Medulla oblongata (tissue), 1 donor: Measurements from ENCODE around the gene IL1RL2.
A peak's percentile ranks its signal among the peaks of the same experiment; 100 is the strongest.

ENCODE experiments used
- DNase-seq: peaks from one replicate; pipeline ENCODE4 v3.0.0-alpha.2; 2015; ENCODE audit errors: extremely low spot score

IL1RL2 gene

DNA sequence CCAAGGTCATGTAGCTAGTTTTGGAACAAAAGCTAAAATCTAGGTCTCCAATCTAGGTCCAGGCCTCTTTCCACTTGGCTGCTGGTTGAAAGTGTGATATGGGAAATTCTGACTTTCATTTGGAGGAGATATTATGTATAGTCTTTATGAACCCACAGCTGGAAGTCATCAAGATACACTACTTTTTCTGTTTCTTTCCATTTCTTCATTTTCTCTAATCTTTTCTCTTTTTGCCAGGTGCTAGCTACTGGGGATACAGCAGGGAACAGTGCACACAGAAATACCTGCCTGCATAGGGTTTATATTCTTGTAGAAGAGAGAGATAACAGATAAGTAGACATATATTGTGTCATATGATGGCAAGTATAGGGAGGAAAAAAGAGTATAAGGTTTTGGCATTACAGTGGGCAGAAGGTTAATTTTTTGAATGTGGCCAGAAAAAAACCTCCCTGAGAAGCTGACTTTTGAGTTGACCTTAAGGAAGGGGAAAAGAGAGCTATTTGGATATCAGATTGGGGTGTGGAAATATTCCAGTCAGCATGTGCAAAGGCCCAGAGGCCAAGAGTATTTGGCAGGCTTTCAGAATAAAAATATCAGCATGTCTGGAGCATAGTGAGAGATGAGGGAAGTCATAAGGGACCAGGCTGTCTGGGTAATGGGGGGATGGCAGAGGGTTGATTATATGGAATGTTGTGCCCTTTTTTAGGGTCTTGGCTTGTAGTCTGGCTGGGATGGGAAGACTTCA lies 28.6 kb upstream of the IL1RL2 start:
- DNase-seq = no peak

DNA sequence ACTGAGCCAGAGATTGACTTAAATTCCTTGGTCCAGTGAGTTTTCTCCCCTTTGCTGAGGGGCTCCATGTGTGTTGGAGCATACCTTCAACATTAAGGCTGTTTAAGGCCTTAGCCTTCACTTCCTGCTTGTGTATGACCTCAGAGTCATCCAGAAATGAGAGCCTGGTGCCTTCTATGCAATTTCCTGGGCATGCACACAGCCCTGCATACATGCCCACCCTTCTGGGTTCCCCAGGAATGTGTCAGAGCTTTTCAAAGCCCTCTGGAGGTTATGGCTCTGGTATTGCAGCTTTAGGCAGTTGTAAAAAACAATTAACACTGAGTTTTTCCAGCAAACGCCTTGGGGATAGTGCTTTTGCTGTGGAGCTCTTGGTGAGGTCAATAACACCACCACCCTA lies 27.5 kb upstream of the IL1RL2 start:
- no peak for DNase-seq

DNA sequence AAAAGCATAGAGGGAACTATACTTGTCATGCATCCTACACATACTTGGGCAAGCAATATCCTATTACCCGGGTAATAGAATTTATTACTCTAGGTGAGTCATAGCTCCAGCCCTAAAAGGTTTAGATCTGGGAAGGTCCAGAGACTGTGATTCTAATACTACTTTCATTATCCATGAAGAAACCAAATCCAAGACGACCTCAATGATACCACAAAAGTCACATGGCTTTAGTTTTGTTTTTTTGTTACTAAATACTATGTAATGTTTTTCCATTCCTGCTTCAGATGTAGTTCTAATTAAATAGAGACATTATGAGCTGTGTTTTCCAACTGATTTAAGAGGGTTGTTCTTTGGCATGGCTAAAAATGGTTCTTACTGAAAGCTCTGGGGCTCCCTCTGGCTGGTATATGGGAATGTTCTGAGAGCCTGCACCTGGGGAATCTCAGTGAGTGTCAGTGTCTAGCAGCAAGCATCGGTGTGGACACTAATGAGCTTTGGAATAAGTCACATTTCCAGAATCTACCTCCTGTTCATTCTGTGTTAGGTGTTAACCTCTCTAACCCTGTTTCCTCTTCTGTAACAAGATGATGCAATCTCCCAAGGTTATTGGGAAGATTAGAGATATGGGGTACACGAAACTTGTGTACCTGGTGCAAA lies 20.5 kb upstream of the IL1RL2 start:
- DNase-seq = peak; percentile 57

DNA sequence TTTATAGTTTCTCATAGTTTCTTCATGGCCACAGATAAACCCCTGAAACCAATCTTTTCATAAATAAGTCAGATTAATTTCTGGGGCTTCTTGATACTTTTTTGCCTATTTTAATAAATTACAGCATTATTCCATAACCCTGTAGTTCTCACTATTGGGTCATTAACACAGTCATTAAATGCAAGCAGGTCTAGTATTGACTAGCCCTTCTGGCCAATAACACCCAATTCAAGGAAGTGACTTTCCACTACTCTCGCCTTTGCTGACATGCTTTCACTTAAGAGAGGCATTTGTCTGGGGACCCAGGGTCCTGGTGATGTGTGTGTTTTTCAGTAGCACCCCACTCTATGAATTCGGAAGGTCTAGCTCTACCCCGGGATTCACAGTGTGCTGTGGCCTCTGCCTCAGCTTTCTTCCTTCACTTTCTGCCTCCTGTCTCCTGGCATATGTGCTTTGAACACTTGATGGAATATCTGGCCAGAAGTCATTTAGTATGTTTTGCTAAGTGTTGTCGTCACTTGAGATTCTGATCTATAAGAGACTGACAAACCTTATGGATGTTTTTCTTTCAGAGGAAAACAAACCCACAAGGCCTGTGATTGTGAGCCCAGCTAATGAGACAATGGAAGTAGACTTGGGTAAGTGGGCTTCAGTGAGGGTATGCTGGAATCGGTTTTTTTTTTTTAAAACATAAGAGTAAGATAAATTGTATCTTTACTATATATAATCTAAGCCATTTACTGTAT lies 18.6 kb upstream of the IL1RL2 start:
- no peak for DNase-seq

DNA sequence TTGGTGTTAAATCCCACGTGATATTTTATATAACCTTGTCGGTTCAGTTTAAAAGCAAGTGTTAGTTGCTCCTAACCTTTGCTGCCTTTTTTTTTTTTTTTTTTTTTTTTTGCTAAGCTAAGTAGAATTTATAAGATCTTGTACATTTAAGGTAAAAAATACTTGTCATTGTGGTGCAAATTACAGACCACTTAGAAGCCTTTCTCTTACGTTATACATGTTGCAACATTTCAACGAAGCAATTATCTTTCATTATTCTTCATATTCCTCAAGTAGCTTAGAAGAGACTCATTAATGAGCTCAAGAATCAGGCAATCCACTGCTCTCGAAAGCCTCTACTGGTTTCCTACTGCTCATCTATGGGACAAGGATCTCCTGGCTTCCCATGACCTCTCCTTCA lies 14.9 kb upstream of the IL1RL2 start:
- DNase-seq = no peak

DNA sequence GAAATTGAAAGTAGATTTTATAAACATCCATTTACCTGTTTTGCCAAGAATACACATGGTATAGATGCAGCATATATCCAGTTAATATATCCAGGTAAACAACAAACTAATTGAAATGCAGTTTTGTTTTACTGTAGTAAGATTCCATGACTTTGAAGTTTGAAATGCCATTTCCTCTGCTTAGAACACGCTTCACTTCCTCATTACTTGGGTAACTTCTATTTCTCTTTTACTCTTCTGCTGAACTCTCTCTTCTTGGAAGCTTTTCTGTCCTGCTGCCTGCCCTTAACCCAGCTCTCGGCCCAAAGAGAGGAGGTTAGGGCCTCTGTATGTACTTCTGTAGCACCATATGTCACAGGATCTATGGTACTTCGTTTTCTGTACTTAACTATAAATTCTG lies 14.1 kb upstream of the IL1RL2 start:
- DNase-seq = no peak

DNA sequence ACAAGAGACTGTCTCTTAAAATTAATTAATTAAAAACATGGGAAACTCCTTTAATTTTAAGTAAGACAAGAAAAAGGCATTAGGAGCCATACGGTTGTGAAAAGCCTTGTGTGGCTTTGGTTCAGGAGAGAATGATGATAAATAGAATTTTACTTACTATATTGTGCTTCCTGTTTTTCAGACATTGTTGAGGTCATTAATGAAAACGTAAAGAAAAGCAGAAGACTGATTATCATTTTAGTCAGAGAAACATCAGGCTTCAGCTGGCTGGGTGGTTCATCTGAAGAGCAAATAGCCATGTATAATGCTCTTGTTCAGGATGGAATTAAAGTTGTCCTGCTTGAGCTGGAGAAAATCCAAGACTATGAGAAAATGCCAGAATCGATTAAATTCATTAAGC lies 10.7 kb upstream of the IL1RL2 start:
- no peak for DNase-seq

DNA sequence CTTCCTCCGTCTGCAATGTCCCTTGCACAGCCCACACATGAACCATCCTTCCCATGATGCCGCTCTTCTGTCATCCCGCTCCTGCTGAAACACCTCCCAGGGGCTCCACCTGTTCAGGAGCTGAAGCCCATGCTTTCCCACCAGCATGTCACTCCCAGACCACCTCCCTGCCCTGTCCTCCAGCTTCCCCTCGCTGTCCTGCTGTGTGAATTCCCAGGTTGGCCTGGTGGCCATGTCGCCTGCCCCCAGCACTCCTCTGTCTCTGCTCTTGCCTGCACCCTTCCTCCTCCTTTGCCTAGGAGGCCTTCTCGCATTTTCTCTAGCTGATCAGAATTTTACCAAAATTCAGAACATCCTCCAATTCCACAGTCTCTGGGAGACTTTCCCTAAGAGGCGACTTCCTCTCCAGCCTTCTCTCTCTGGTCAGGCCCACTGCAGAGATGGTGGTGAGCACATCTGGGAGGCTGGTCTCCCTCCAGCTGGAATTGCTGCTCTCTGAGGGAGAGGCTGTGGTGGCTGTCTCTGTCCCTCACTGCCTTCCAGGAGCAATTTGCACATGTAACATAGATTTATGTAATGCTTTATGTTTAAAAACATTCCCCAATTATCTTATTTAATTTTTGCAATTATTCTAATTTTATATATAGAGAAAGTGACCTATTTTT lies 8.9 kb upstream of the IL1RL2 start:
- DNase-seq = no peak

DNA sequence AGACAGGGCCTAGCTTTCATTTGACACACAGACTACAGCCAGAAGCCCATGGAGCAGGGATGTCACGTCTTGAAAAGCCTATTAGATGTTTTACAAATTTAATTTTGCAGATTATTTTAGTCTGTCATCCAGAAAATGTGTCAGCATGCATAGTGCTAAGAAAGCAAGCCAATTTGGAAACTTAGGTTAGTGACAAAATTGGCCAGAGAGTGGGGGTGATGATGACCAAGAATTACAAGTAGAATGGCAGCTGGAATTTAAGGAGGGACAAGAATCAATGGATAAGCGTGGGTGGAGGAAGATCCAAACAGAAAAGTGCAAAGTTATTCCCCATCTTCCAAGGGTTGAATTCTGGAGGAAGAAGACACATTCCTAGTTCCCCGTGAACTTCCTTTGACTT lies 7.8 kb upstream of the IL1RL2 start:
- no peak for DNase-seq

DNA sequence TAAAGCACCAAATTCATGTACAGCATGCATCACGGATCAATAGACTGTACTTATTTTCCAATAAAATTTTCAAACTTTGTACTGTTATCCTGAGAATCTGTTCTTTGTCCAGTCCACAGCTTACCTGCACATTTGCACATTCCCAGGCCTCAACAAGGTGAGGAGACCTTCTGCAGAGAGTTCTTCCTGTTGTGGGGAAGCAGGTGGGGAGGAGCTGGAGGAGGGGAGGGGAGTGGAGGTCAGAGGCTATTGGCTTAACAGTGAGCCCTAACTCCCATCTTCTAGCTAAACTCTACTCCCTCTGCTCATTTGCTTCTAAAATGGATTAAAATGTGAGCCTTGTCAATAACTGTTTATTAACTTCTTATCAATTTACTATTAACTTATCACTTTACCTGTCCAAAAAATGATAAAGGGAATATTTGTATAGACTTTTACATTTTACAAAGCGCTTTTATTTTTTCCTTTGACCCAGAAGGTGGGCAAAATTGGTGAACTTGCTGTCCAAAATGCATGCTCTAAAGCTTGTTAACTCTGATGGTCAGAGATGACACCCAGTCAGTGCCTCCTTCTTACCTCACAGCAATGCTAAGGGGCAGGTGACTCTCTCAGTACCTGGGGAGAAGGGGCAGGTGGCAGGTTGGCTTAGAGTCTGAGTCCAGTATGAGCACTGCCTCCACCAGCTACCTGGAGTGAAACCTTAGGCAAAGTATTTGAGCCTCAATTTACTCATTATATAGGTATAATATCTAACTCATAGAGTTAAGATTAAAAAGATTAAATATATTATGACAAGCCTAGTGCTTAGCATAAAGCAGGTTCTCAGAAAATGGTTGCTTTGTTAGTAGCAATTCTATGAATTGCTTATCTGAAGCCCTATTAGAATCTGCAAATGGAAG lies 6.8 kb upstream of the IL1RL2 start:
- no peak for DNase-seq

DNA sequence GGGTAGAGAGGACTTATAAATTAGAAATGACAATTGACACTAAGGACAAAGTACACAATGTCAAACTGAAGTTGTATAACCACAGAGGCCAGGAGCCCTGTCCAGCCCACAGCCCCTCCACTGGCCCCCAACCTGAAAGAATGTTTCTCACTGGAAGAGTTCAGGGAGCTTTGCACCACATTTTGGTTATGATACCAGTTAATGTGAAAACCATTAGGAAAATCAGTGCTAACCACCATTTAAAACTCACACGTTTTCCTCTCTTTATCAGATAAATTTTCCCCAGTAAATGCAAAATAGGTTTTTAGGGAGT lies 6.2 kb upstream of the IL1RL2 start:
- no peak for DNase-seq

DNA sequence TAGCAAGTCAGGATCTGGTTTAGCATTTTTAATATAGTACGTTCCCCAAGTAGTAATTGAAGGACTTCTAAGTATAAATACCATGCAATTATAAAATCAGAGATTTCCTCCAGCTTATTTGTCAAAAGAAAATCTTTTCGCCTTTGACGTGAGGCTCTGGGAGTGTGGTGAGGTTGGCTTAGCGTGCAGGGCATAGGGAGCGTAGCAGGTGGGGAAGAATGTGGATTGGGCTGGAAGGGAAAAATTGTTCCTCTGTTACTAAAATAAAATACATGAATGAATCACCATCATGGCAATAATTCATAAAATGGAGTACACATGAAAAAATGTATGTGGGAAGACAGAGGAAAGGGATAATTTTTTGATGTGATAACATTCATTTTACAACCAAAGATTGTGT lies 5.4 kb upstream of the IL1RL2 start:
- no peak for DNase-seq

DNA sequence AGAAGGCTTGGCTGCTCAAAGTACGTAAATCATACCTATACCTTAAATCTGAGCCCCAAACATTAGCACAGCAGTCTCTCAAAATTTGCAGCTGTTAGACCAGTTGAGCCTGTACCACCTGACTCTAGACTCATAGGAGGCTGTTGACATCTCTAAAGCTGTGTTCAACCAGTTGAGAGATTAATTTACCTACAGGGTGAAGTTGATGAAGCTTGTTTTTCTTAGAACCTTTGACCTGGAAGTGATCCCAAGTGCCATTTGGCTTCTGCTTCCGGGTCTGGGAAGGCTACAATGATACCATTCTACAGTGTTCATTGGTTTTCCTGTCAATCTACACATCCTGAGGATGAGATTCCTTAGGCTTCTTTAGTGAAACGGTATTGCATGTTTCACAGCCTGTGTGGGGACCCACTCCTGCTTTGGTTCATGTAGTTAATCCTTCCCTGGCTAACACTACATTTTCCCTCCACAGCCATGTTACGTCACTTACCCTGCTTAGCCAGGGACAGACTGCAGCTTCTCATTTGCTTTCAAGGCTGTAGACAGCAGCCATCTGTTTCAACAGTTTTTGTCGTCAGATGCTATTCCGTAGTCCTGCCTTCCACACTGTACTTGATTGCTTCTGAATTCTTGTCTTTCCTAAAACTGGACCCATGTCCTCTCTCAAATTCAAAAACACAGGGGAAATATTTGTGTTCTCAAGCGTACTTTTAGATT lies 4.7 kb upstream of the IL1RL2 start:
- no peak for DNase-seq

DNA sequence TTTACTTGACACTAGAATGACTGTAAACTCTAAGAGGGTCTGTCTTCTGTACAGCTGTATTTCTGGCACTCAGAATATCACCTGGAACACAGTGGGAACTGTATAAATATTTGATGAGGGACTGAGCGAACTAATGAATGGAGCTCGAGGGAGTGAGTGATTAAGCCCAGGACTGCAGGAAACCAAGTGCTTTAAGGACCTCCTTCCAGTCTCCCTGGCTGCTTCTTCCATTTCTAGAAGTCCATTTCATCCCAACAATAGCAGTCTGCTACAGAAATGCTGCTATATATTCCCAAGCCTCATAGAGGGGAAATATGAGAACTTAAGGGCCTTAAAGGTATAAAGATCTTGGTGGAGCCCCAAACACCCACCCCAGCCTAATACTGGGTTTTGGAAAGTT lies 2.8 kb upstream of the IL1RL2 start:
- no peak for DNase-seq

DNA sequence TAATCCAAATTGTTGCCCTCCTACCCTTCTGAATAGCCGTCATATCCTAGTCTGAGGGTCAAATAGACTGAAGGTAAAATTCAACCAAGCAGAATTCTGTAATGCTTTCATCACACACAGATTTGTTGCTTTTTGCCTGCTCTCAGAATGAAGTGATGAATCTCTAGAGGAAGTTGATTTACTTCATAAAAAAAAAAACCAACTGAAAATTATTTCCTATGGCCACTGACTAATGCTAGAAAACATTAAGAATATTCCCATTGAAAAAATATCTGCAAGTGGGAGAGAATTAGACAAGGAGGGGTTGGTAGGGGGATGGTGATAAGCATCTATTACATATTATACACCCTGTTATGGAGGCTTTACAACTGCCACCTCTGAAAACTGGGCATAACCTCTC lies 2.3 kb upstream of the IL1RL2 start:
- DNase-seq = no peak

DNA sequence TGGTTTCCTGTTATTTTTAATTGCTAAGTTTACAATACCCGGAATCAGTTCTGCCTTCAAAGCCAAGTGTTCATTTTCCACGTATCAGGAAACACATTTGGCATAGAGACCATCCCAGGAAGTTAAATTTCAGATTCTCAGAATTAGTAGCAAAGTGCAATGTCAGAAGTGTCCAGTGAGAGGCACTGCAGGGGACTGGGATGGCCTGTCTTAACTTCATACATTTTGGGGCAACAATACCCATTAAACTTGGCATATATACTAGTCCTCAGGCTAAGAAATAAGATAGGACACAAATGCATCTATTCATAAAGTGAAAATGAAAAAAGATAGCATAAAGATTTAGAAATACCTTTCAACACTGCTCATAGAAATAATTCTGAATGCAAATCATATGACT lies 1.5 kb upstream of the IL1RL2 start:
- no peak for DNase-seq

DNA sequence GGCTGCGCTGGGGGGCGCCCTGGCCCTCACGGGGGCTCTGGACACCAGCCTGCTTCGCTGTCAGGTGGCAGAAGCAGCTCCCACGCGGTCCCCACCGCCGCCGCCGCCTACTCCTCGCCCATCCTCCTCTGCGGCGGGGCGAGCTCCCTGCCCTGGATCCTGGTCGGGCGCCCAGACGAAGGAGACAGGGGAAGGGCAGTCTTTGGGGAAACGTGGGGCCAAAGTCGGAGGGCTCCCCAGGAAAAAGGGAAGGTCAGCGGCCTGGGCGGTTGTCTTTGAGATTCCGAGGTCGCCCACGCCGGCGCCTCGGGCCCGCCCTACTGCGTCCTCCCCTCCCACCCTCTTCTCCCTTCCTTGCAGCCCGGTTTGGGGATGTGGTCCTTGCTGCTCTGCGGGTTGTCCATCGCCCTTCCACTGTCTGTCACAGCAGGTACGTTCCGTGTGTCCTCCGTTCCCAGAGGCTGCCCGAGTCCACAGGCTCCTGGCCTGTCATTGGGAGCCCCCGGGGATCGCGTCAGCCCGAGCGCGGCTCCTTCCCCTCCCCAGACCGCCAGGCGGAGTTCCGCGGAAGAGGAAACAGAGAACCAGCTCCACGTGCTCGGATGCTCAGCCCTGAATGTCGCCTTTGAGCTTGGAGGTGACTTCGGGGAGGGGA lies 800 bp downstream of the IL1RL2 start:
- DNase-seq = peak; percentile 46

DNA sequence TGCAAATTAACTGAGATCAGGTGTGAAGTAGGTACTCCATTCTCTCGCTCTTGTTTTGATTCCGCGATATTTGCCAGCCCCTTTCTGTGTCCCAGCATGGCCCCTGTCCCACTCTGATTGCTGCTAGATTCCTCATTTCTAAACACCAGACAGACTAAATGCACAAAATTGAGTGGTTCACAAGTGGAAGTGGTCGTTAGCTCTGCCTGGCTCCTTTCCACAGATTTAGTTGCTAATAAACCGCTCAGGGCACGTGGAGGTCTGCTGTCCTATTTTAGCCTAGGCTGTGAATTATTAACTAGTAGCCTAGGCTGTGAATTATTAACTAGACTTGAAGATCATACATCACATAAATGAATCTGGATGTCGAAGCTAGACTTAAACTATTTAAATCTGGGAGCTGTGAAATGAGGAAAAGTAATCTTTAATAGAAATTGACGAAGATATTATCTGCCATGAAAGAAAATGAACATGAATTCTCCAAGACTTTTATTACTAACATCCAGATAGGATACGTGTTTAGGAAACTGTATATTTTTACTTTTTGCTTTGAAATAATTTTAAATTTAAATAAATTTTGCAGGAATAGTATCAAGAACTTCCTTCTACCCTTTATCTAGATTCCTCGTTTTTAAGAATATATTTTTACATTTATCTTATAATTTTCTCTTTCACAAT lies 3.7 kb downstream of the IL1RL2 start:
- no peak for DNase-seq

DNA sequence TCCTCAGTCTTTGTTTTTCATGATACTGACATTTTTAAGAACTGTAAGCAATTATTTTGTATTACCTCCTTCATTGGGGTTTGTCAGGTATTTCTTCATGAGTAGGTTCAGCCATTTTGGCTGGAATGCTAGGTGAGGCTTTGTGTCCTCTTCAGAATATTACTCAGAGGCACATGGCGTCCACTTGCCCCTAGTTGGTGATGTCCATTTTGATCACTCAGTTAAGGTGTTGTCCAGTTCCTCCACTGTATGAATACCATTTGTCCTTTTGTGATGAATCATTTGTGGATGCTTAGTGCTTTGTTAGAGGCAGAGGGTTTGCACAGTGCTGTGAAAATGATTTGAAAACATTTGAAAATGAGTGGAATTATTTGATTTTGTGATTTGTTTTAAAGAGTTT lies 4.7 kb downstream of the IL1RL2 start:
- DNase-seq = no peak

DNA sequence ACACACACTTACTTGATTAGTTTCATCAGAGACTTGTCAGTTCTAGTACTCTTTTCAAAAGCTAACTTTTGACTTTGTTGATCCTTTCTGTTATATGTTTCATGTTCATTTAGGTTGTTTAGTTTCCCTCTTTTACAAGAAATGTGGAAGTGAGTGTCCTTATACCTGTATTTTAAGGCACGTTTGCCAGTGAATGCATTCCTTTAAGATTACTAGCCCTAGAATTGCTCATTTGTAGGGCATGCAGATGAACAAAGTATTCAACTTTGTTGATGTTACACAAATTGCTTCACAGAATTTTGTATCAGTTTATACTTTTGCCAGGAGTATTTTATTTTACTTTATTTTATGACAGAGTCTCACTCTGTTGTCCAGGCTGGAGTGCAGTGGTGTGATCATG lies 6.3 kb downstream of the IL1RL2 start:
- DNase-seq = no peak
